Measurements from ENCODE around the gene SNX2.

DNA sequence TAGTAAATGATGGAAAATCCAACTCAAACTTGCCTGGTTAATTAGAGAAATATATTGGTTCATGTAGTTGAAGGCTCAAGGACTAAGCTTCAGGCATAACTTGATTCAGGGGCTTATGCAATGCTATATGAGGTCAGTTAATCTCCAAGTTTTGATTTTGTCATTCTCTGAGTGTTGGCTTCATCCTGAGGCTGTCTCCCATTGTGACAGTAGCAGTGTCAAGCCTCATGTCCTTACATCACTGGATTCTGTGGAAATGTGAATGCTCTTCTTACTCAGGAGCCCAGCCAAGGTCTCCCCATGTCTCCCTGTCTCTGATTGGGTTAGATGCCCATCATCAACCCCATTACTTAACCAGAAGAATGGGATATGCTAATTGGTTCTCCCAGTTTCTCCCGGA lies 44.4 kb upstream of the SNX2 start:
- TF ChIP-seq, protein P1, sequence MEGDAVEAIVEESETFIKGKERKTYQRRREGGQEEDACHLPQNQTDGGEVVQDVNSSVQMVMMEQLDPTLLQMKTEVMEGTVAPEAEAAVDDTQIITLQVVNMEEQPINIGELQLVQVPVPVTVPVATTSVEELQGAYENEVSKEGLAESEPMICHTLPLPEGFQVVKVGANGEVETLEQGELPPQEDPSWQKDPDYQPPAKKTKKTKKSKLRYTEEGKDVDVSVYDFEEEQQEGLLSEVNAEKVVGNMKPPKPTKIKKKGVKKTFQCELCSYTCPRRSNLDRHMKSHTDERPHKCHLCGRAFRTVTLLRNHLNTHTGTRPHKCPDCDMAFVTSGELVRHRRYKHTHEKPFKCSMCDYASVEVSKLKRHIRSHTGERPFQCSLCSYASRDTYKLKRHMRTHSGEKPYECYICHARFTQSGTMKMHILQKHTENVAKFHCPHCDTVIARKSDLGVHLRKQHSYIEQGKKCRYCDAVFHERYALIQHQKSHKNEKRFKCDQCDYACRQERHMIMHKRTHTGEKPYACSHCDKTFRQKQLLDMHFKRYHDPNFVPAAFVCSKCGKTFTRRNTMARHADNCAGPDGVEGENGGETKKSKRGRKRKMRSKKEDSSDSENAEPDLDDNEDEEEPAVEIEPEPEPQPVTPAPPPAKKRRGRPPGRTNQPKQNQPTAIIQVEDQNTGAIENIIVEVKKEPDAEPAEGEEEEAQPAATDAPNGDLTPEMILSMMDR (IDR thresholded peaks at IDR 0.05) = no peak
- TF ChIP-seq EZH2 (IDR thresholded peaks at IDR 0.05; ENCODE audit: borderline replicate concordance, insufficient read depth, low read depth, low read length, poor library complexity, severe bottlenecking) = no peak

Measured in B cell (primary cell).